ENCODE measurements around the gene SLC22A12.
A peak's percentile ranks its signal among the peaks of the same experiment; 100 is the strongest.

SLC22A12 gene

GRCh38 chr11:64647019-64647779, 56.2 kb downstream of the SLC22A12 start:
- Histone ChIP-seq H3K36me3 (ENCODE audit: control insufficient read depth, insufficient read depth, low read length) (no peaks in the 10 kb centered on the region), H3K4me3 (replicated peaks; ENCODE audit: low read depth, low read length) (no peak overlapping the region), H3K27me3 (replicated peaks; ENCODE audit: control insufficient read depth, insufficient read depth, low read length) (peaks cover 1% of the 10 kb centered on the region)
- no peak for TF ChIP-seq CTCF (IDR thresholded peaks at IDR 0.05; ENCODE audit: insufficient read depth, low read length, poor library complexity, severe bottlenecking)
- DNase-seq (ENCODE audit: extremely low read depth, insufficient read length) = no peak

- no peak for DNase-seq (ENCODE audit: extremely low read depth, insufficient read length)
- H3K4me3 ChIP-seq (replicated peaks; ENCODE audit: low read depth, low read length) = no peak overlapping the region
- no peaks in the 10 kb centered on the region for H3K36me3 ChIP-seq (ENCODE audit: control insufficient read depth, insufficient read depth, low read length)
- TF ChIP-seq CTCF (IDR thresholded peaks at IDR 0.05; ENCODE audit: insufficient read depth, low read length, poor library complexity, severe bottlenecking) = no peak
- H3K27me3 ChIP-seq (replicated peaks; ENCODE audit: control insufficient read depth, insufficient read depth, low read length) = peaks cover 1% of the 10 kb centered on the region
Measured at GRCh38 chr11:64648551-64648950, 57.5 kb downstream of the SLC22A12 start.

- H3K4me3 ChIP-seq (replicated peaks; ENCODE audit: low read depth, low read length) = no peak overlapping the region
- no peaks in the 10 kb centered on the region; the same call in 1 of the 2 replicates for H3K27me3 ChIP-seq (replicated peaks; ENCODE audit: control insufficient read depth, insufficient read depth, low read length)
- no peaks in the 10 kb centered on the region for H3K36me3 ChIP-seq (ENCODE audit: control insufficient read depth, insufficient read depth, low read length)
- peak; percentile 54 for TF ChIP-seq CTCF (IDR thresholded peaks at IDR 0.05; ENCODE audit: insufficient read depth, low read length, poor library complexity, severe bottlenecking)
- no peak for DNase-seq (ENCODE audit: extremely low read depth, insufficient read length)
Measured at GRCh38 chr11:64649291-64649697, 58.3 kb downstream of the SLC22A12 start.

DNA sequence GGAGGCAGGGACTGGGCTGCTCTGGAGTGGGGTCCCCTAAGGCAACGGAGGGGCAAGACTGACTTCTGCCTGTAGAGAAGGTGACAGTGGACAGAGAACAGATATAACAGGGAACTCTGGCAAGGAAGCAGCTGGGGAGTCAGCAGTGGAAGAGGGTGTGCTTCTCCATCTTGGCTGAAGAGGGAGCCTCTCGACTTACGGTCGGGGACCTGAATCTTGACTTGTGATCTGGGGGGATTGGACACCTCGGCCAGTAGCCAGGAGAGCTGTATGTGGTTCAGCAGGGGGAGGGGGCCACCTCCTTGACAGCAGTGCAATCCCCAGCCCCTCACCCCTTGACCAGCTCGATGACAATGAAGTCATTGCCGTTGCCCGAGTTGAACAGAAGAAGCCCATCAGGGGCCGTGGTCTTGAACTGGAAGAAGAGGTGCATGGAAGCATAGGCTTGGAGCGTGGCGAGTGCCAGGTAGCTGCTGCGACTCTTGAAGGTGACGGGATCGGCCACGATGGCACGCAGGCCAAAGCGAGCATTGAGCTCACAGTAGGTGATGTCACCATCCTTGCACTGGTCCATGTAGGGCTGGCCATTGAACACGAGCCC, 60.0 kb downstream of the SLC22A12 start:
- H3K27me3 ChIP-seq (replicated peaks; ENCODE audit: control insufficient read depth, insufficient read depth, low read length) = no peaks in the 10 kb centered on the region; the same call in 1 of the 2 replicates
- H3K36me3 ChIP-seq (ENCODE audit: control insufficient read depth, insufficient read depth, low read length) = no peaks in the 10 kb centered on the region
- peak; percentile 62 for TF ChIP-seq CTCF (IDR thresholded peaks at IDR 0.05; ENCODE audit: insufficient read depth, low read length, poor library complexity, severe bottlenecking)
- H3K4me3 ChIP-seq (replicated peaks; ENCODE audit: low read depth, low read length) = no peak overlapping the region
- no peak for DNase-seq (ENCODE audit: extremely low read depth, insufficient read length)
